Dedifferentiated amniotic fluid mesenchymal stem cell (primary cell): ENCODE data around the gene IGF2.
"Not testable (repeated sequence)": the region's sequence is repeated elsewhere in the genome, so short reads cannot be mapped to it uniquely, and the experiment has no call there.

ENCODE experiments used
- DNase-seq: peaks from one replicate; pipeline ENCODE4 v3.0.0-alpha.2; 2016; ENCODE audit errors: extremely low spot score

The IGF2 gene, protein sequence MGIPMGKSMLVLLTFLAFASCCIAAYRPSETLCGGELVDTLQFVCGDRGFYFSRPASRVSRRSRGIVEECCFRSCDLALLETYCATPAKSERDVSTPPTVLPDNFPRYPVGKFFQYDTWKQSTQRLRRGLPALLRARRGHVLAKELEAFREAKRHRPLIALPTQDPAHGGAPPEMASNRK

DNA sequence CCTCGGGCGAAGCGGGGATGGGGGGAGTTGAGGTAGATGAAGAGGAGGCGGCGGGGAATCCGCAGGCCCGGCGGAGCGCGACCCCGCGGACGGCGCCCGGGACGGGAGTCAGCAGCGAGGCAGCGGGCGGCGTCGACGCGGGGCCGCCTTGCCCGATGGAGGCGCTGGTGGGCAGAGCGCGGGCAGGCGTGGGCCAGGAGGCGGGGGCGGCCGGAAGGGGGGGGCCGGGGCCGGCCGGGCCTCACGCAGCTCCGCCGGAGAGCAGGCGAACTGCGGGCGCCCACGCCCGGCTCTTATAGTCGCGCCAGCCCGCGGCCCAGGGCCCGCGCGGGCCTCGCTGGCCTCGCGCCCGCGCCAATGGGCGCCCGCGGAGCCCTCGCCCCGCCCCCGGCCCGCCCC lies at the start of gene IGF2:
TSS of gene IGF2 (minus strand) at position 267 of the 399 bp plus-strand sequence. CDS start 3,866 bp downstream, outside the sequence.
- DNase-seq = no peak

DNA sequence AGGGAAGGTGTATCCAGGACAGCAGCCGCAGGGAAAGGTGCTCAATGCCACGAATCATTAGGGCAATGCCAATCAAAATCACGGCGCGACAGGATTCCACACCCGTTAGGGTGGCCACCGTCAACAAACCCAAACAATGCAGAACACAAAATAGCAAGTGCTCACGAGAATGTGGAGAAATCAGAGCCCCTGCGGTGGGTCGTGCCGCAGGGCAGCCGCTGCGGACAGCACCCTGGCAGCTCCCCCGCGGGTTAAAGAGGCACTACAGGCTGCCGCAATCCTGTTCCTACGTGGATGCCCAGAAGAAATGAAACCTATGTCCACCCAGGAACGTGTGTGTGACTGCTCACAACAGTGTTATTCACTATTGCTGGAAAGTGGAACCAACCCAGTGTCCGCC lies 49.6 kb upstream of the IGF2 start:
- DNase-seq = no peak

DNA sequence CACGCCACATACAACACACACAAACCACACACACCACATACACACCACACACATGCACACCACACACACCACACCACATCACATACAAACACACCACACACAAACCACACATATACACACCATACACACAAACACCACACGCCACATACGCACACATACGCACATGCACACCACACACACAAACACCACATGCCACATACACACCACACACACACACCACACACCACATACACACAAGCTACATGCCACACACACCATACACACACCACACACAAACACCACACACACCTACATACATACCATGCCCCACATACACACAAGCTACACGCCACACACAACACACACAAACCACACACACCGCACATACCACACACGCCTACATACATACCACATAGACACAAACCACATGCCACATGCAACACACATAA lies 48.1 kb upstream of the IGF2 start:
- no peak for DNase-seq

DNA sequence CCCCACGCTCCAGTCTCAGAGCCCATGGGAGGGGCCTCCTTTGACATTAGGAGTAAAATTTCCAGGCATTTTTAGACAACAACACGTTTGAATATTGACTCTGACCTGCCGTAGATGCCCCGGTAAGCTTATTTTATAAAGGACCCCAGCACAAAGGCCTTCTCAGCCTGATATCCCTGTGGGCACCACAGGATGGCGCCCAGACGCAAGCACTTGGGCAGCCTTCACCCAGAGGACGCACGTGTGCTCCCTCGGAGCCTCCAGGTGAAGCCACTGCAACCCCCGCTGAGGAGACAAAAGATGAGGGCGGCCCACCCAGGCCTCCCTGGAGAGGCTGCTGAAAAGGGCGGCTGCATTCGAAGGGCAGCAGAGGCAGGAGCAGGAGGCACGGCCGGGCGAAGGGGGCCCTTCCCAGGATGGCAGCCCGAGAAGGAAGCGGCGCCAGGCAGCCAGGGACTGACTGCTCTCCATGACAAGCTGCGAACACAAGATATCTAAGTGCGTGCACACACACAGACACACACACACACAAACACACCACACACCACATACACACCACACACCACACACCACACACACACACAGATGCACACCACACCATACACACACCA lies 47.6 kb upstream of the IGF2 start:
- no peak for DNase-seq

DNA sequence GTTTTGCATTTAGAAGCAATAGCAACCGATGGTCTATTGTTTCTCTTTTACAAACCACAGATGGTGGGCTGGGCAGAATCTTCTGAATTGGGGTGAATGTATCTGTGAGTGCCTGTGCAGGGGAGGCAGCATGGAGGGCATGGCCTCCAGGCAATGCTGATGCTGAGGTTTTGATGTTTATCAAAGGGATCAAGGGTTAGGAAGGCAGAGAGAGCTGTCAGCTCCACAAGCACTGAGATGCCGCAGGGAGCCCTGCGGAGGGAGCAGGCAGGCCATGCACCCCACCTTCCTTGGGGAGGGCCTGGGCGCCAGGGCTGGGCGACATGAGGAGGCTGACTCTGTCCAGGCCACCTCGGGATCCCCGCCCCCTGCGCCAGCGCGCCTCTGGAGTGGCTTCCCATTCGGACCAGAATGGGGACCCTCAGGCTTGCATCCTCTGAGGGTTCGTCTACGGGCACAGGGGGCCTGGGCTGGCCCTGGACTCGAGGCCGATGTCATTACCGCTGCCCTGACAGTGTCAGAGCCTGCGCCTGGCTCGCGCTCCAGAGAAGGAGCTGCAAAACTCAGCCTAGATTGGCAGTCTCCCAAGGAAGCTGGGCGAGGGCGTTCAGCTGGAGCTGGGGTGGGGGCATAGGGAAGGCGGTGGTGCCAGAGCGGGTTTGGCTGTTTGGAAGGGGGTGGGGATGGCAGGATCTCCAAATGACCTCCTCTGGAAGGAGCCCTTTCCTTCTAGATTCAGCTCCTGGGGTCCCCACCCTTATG lies 46.3 kb upstream of the IGF2 start:
- DNase-seq = no peak

DNA sequence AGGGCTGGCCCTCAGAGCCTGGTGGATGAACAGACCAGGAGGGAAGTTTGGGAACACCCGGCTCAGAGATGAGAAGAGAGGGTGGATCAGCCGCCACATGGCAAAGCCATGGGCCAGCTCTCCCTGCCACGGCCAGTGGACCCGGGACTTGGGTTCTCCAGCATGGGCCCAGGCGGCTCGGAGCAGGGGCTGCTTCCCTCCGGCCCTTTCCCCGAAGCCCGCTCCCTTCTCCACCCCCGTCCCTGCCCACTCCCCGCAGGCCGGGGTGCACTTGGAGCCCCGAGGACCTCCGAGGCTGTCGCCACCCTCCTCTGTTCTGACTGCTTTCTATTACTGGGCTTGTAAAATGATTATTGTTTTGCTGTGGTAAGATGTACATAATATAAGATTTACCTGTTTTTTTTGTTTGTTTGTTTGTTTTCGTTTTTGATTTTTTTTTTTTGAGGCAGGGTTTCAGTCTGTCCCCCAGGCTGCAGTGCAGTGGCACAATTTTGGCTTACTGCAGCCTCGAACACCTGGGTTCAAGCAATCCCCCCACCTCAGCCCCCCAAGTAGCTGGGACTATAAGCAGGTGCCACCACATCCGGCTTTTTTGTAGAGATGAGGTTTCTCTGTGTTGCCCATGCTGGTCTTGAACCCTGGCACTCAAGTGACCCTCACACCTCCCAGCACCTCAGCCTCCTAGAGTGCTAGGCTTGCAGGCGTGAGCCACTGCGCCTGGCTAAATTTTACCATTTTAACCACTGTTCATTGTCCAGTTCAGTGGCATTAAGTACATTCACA lies 43.7 kb upstream of the IGF2 start:
- no peak for DNase-seq

DNA sequence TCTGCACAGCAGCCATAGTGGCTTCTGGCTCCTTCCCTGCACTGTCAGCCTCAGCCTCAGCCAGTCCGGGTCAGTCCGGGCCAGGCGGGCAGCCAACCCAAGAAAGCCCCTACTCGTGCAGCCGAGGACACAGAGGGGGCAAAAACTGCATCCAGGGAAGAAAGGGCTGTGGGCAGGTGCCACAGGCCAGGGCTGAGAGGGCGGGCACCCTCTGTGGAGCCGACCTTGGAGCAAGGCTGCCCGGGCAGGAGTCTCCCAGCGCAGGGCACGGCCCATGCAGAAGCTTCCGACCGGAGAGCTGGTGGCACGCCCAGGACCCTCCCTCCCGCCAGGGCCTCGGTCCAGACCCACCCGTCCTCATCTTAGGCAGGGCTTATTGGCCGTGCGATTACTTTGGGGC lies 42.9 kb upstream of the IGF2 start:
- no peak for DNase-seq

DNA sequence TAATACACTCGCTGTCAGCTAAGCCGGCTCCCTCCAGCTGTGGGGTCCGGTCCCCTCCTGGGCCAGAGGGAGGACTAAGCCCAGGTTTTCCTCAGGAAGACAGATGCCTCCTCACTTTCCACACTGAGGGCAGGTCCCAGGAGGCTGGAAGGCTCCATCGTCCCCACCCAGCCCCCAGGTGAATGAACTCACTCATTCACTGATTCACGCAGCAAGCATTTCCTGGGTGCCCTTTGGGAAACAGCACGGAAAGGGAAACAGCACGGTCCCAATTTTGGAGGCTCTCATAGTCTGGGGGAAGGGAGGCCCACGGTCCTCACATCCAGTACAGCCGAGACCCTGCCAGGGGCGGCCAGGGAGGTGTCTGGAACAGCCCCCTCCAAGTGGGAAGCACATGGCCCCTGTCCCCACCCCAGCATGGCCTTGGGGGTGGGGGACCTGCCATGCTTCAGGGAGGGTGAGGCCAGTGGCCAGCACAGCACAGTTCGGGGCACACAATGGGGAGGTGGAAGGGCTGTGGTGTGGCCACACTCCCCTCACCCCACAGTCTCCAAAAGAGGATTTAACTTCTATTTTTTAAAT lies 41.7 kb upstream of the IGF2 start:
- no peak for DNase-seq

DNA sequence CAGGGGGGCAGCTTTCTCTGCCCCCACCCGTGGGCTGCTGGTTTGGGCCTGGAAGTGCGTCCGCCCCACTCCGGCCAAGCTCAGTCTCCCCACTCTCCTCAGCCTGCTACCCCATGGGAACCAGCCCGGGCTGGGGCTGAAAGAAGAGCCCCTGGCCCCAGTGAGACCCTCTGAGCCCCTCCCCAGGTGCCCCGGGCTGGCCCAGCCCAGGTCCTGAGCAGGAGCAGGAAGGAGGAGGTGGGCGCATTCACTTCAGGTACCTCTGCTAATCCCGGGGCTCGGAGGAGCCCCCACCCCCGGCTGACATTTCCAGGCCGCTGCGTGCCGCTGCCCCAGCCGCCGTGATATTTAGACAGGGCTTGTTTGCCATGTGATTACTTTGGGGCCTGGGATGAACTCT lies 41.2 kb upstream of the IGF2 start:
- no peak for DNase-seq

DNA sequence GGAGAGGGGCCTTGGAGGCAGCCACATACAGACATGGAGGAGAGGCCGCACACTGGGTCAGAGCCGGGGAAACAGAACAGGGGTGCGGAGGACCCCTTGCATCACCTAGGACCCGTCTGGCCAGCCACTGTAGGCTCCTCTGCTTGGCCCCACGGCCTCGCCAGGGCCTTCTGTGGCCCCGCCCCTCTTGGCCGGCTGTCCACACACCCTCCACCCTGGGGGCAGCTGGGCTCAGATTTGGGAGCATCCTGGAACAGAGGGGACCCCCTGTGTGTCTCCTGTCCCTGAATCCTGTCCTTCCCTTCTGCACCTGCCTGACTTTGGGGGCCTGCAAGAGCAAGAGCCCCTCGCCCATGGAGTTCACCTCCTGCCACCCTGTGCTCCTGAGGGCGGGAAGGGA lies 40.3 kb upstream of the IGF2 start:
- no peak for DNase-seq

DNA sequence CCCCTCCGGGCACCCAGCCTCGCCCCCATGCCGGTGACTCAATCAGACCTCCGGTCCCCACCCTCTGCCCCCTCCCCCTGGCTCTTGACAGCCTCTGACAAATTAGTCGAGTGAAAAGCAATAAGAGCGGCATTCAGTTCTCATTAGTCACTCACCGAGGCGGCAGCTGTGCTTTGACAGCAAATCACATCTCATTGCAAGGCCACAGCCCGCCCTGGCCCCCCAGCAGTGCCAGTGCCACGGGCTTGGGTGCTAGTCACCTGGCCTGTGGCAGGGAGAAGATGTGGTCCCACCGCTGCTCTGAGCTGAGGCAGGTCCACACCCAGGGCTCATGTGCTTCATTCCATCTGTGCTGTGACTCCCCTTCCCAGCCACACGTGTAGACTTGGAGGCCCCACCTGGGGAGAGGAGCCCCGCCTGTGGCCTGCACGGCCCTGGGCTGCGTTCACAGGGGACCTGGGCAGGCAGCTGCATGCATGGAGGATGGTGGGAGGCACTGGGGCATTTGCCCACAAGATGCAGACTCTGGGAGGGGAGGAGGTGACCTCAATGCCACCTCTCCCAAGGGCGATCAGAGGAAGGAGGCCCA lies 39.8 kb upstream of the IGF2 start:
- no peak for DNase-seq

DNA sequence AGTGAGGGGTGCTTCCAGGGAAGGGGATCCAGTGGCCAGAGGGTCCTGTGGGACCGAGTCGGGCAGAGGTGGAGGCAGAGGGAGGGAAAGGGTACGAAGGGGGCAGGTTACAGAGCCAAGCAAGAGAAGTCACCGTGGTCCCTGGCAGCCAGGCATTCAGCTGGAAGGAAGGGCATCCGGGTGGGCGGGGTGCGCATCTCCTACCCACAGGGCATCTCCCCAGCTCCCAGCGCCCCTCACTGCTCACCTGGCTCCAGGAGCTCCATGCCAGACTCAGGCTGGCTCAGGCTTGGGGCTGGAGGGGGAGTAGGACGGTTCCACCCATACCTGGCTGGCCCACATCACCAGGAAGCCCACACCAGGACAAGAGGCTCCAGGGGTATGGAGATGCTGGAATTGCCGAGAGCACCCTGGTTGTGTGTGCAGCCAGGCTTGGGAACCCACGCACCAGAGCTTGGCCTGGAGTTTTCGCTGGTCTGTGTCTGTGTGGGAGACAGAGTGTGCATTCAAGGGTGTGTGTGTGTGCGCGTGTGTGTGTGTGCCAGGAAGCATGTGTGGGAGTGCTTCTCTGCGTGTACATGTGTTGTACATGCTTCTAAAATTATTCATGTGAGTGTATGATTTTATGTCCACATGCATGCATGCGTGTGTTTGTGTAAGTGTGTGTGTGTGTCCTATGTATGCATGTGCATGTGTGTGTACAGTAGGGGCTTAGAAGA lies 39.0 kb upstream of the IGF2 start:
- DNase-seq = not testable (repeated sequence)

DNA sequence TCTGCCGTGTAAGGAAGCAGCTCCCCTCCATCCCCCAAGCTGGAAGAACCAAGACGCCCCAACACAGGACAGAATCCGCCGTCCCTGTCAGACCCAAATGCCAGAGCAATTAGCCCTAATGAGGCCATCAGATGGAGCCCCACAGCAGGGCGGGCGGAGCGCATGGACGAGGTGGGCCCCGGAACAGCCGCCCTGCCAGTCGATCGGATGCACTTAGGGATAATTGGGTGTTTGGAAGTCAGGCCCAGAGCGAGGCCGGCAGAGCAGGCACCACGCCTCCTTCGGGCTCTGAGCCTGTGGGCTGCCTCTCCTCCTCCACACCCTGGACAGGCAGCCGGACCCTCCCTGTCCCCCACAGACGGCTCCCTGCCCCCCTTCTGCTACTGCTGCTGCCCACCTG lies 37.9 kb upstream of the IGF2 start:
- no peak for DNase-seq

DNA sequence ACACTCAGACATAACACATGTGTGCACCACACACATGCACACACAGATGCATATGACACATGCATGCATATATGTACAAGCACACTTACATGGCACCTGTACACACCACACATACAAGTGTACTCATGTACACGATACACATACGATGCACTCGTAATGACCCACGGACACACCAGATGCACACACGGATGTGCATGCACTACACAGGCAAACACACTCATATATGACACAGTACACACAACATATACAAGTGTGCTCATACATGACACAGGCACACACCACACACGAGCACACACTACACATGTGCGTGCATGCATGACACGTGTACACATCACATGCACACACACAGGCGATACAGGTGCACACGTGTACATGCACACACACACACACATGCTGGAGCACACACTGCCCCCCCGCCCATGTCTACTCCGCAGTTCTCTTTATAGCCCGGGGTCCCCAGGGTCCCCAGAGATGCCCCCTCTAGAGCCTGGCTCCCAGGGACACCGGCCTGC lies 37.3 kb upstream of the IGF2 start:
- no peak for DNase-seq

DNA sequence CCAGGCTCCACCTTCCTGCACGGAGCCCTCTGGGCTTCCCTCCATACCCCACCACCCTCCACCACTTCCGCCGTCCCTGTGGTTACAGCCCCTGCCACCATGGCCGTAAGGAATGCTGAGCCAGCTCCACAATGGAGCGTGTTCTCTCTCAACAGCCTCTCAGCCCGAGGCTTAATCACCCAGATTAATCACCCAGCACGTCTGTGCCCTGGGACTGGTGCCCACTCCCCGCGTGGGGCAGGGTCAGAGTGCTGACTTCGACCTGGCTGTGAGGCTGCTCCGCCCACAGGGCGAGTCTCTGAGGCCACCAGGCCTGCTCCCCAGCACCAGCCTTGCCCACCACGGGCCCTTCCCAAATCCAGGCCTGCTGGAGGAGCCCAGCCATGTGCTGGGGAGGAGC lies 36.5 kb upstream of the IGF2 start:
- DNase-seq = no peak

DNA sequence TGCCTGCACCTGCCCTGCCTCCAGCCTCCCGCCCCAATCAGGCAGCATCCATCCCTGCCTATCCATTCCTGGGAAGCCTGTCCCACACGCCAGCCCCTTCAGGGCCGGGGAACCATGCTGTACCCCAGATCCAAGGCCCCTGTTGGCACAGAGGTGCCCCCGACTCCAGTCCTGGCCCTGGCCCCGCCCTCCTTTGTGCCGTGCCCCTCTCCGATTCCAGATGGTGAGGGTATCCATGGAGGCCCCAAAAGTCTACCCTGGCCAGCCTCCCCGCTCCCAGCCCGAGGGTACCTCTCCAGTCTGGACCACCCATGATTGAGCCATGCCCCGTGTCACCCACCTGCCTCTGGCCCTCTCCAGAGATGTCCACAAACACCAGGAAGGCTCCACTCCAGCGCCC lies 35.2 kb upstream of the IGF2 start:
- DNase-seq = no peak

DNA sequence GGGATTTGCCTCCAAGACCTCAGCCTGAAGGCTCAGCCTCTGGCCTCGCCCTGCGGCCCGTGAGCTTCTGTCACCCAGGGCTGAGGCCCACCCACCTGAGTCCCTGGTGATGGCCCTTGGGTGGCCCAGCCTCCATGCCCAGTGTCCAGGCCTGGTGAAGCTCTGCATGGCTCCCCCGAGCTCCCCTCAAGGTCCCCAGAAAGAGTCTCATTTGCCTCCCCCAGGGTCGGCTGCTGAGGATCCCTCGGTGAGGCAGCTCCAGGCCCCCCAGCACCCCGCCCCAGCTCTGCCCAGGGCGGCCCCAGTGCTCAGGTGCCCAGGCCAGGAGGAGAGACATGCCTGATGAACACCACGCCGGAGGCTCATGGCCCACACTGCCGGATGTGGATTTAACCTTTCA lies 34.6 kb upstream of the IGF2 start:
- DNase-seq = no peak

DNA sequence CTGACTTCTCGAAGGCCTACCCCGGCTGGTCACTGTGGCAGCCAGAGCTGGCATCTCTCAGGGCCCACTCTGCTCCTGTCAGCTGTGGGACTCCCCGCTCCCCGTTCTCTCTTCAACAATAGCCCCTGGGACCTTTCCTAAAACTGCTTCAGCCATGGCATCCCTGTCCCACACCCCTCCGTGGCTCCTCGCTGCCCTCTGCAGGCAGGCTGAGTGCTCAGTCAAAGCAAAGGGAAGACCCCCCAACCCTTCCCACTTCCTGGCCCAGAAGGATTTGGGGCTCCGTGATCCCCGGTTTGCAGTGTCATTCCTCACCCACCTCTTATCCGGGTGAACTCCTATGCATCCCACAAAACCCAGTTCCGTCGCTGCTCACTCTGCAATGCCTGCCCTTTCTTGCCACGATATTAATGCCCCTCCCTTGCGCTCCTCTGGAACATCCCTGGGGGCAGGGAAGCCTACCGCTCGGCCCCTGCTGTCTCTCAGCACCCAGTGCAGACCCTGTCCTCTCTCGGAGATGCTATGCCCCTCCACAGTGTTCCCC lies 34.0 kb upstream of the IGF2 start:
- DNase-seq = no peak

DNA sequence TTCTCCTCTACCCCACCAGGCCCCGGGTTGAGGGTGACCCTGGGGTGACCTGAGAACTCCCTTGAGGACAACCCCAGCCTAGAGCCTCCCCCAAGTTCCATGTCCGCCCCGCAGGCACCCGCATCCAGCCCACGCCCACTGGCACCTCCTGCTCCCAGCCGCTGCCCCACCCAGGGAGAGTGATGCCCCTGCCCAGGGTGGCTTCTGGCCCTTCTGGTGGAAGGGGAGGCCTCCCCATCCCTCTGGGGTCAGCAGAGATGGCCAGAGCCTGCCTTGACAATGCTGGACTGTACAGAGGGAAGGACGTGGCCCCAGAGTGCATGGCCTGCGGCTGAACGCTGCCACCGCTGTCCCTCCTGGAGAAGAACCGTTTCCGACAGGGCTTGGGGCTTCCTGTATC lies 33.5 kb upstream of the IGF2 start:
- no peak for DNase-seq

DNA sequence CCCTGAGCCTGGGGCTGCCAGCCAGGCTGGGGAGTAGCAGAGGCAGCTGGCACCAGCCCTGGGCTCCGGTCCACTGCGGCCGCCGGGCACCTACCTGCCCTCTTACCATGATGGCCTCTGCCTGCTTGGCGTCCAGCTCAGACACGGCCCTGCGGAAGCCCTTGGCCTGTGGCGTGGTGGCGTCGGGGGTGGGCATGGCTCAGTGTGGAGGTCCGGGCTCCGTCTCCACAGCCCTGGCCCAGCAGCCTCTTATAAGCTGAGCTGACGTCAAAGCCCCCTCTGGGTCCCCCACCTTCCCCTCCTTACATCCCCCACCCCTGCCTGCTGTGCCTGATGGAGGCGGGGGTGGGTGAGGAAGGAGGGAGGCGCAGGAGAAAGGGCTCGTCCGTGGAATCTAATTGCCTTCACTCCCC lies 32.4 kb upstream of the IGF2 start, which contains the start of gene TH:
TSS of gene TH (minus strand) at position 225 of the 413 bp plus-strand sequence. CDS start at position 196, 29 bp downstream.
- DNase-seq = no peak
